NCI-H510A treated with DMSO at 0.1 percent for 48 hours (cell line): ENCODE data around the gene OR10AD1.
A peak's percentile ranks its signal among the peaks of the same experiment; 100 is the strongest.

ENCODE experiments used
- DNase-seq: peaks from one replicate; lab custom pipeline; 2025; lab: John Stamatoyannopoulos, UW

Gene OR10AD1

DNA sequence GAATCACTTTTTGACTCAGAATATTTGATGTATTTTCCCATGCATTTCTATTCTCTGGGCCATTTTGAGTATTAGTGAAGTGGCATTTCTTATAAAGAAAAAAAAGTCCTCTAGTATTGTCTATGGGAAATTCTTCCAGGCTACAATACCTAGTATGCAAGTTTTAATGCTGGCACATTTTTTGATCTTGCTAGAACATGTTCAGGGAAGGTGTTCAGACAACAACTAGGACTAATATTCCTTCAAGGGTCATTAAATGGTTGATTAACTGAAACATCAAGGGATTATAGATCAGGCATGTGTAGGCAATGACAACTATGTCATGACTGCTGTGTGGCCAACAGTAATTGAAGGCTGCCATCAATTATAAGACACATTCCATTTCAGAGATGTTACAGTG is 12.0 kb downstream of the OR10AD1 start:
- no peak for DNase-seq

DNA sequence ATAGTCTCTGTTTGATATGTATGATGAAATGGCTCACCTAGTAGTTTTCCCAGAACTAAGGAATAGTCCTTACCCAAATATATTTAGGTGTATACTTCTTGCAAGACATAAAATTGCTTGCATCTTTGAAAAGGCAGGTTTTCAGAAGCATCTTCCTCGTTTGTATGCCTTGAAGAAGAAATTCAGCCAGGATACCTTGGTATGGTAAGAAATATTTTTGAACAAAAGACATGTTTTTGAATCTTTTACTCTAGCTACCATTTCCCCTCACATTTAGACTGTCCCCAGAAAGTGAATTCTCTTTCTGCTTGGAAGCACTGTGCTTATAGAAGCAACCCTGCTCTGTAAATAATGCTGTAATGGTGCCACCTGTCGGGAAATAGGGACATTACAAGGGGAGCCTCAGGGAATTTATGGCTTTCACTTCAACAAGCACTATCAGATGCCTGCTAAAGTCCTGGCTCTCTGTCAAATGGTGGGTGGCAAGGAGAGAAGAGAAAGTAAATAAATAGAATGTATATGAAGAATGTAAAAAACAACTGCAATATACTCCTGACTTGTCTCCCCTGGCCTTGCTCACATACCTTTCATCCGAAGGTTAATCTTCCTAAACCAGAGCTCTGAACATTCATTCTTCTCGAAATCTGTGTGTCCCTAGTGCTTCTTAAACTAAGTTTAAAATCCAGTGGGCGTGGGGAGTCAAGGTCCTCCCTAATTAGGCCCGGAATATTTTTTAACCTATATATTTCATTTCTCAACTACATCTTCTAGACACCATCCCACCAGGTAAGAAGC is 13.6 kb downstream of the OR10AD1 start:
- peak; percentile 60 for DNase-seq

DNA sequence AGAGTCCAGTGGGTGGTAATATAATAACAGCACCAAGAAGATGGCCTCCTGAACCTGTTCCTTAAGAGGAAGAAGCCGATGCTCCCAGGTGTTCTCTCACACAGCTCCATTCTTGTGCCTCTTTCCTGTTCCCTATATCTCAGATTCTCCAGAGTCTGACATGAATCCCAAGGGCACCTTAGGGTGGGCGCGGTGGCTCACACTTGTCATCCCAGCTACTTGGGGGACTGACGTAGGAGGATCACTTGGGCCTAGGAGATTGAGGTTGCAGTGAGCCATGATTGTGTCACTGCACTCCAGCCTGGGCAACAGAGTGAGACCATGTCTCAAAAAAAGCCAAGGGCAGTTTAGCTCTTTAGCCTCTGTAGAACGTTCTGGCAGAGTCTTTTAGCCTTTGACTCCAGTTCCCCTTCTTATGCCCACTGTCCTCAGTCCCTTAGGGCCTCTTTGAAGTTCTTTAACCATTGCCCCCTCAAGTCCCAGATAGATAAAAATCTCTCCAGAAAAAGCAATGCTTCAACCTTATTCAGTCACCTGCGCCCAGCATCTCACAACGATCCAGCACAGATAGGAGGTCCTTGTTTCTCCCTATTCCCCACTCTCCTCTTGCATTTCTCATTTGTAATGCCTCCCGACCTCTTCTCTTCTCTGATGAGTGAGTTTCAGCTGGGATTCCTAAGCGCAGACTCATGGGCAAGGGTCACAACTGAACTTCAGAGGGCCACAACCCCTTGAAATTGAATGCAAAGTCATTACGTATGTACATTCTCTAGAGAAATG is 15.0 kb downstream of the OR10AD1 start:
- DNase-seq: no peak

DNA sequence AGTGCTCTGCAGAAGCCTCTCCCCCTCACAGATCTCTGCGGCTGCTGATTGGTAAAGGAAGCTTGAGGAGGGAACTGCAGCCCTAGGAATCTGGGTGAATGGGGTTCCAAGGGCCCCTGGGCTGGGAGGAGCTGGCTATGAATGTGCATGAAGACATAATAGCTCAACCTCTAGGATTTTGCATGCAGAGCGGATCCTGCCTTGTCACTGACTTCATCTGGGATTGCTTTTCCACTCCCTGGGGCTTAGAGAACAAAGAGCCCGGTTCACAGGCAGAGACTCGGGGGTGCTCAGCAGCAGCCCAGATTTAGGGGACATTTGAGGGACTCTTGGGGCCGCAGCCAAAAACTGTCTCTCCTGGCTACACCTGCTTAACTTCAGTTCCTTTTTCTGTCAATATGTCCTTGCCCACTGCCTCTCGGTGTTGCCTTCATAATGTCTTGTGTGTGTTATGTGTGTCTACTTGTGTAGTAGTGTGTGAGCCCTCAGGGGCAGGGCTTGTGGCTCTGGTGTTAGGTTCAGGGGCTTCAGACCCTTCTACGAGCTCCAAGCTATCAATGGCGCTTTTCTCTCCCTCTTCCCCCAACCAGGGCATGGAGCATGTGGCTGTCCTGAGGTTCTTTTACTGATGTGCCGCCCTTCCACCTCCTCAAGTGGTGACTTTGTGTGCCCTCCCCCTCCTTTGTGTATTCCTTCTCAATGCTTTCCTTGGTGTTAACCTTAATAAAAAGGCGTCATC is 17.7 kb downstream of the OR10AD1 start:
- DNase-seq: no peak

DNA sequence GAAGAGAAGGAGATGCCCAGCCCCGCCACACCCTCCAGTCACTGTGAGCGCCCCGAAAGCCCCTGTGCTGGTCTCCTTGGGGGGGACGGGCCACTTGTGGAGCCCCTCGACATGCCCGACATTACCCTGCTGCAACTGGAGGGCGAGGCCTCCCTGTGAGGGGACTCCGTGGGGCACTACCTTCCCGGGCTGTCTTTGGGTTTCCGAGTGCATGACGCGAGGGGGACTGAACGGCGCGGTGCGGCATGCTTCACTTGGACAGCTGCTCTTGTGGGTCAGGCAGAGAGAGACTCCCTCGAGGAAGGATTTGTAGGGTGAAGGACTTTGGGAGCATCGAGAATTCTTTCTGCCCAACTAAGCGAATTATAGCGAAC is 18.6 kb downstream of the OR10AD1 start:
- no peak for DNase-seq

DNA sequence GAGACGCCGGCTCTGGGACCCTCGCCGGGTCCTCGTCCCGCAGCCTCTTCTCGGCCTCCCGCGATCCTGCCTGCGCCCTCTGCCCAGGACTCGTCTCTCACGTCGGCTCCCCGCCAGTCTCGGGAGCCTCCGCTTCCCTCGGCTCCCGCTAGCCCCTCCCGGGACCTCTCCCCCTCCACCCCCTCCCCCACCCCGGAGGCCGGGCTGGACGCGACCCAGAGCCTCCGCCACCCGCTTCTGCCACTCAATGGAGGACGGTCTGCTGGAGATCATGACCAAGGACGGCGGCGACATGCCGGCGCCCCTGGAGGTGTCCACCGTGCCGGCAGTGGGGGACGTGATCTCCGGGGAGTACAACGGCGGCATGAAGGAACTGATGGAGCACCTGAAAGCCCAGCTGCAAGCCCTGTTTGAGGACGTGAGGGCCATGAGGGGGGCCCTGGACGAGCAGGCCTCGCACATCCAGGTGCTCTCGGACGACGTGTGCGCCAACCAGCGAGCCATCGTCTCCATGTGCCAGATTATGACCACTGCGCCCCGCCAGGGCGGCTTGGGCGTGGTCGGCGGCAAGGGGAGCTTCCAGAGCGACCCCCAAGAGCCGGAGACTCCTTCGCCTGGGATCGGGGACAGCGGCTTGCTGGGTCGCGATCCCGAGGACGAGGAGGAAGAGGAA is 19.1 kb downstream of the OR10AD1 start:
- no peak for DNase-seq

DNA sequence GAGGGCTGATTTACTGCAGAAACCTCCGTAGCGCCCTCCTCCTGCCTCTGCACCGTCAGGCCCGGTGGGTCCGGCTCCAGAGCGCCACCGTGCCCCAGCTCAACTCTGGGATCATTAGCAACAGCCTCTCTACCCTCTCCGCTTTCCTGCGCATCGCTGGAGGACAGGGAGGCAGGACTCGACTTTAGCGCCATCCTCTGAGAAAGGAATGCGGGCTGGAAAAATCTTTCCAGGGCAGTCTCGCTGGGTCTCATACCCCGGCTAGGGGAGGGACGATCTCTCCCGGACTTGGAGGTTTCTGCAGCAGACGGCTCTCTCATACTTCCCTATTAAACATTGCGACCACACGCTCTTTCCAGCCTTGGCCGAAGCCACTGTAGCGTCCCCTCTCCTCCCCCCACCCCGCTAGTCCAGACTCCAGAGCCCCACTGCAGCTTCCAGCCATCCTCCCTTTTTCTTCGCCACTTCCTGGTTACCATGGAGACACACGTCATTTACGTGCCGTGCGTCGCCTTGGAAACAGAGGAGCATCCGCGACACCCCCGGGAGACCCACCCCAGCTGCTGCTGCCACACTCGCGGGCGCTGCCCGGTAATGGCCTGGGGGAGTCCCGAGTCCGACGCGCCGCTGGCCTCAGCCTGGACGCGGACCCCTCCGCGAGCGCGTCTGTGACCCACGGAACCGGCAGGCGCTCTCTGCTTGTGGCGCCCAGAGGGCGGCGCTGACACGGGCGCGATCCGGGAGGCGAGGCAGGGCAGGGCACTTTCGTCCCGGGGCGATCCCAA is 19.8 kb downstream of the OR10AD1 start, which contains the start of gene CCDC184:
Gene CCDC184, plus strand, starts transcription at position 554 of the 785 bp plus-strand sequence. CDS start 479 bp downstream, outside the sequence.
- peak; percentile 58 for DNase-seq

DNA sequence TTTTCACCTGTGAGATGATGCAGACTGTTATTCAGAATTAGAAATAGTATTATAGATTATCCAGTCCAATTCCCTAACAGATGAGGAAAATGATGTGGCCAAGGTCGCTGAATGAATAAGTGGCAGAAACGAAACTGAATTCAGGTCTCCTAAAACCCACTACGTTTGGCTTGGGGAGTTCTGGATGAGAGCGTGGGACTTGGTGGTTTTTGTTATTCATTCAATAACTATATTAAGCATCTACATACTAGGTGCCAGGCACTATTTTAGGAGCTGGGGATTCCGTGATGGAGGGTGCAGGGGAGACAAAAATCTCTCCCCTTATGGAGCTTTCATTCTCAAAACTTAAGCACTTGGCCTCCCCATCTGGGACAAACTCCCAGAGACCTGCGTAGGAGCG is 20.5 kb downstream of the OR10AD1 start:
- DNase-seq: no peak

DNA sequence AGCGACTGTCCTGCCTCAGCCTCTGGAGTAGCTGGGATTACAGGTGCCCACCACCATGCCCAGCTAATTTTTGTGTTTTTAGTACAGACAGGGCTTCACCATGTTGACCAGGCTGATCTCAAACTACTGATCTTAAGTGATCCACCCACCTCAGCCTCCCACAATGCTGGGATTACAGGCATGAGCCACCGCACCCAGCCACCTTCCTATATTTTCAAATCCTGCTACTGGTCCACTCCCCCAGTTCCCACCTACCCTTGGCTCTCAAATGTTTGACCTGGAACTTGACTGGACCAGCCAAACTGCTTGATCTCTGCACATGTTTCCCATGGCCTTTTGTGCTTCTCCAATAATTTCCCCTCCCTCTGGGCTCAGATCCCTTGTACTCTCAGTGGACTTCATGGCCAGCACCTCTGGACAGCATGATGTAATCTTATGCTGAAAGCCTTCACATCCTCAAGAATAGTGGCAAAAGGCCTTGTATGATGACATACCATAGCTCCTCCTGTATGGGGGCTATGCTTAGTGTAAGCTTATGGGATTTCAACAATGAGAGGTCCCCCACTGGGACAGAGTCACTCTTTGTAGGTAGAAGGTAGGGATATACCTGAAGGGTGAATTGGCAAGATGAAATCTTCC is 22.1 kb downstream of the OR10AD1 start:
- DNase-seq: no peak

DNA sequence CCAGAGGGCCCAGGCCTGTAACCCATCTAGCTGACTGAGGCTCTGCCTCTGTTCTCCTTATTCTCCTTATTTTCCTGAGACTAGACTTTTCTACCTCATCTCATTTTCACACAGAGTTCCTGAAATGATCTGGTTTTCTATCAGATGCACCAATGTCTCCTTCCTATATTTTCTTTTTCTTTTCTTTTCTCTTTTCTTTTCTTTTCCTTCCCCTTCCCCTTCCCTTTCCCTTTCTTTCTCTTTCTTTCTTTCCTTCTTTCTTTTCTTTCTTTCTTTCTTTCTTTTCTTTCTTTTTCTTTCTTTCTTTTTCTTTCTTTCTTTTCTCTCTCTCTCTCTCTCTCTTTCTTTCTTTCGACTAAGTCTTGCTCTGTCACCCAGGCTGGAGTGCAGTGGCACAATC is 22.7 kb downstream of the OR10AD1 start:
- no peak for DNase-seq

DNA sequence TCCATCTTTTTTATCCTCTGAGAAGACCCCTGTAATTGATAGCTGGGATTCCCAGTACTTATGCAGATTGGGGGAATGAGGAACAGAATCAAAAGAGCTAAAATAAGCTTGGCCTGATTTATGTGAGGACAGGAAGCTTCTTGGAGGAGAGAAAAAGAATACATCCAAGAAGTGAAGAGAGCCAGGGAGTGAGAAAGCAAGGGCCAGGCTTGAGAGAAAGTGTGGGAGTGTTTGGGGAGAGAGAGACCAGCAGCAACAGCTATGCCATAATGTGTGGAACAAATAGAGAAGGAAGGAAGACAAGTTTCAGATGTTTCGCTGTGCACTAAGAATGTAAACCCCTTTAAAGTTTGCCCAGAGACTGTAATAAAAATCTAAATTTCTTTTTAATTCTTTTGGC is 23.6 kb downstream of the OR10AD1 start:
- no peak for DNase-seq

DNA sequence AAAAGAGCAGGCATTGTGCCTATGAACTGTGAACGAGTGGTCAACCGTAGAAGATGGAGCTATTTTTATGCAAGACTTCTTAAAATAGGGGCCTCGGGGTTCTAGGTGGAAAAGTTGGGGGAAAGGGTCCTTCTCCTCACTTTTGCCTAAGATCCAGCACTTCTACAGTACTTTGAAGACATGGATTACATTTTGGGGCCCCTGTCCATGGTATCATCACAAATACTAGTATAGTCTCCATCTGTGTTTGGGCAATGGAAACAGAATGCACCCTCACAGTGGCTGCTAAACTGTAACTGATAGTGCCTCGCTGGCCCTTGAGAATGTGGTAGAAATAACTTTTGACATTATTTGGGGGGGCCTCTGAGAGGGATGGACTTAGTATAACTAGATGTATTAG is 25.1 kb downstream of the OR10AD1 start:
- DNase-seq: no peak

DNA sequence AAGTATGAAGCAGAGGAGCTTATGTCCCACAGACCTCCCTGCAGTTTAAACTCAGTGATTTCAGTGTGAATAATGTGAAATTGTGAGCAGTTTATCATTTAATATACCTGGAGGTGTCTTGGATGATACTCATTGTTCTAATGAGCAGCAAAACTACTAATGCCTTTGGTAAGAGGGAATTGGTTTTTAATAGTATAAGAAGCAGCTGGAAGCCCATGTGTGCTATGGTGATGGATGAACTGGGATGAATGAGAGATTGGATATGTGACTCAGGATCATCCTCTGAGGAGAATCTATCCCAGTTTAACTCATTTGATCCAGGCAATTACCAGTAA is 26.7 kb downstream of the OR10AD1 start:
- no peak for DNase-seq

DNA sequence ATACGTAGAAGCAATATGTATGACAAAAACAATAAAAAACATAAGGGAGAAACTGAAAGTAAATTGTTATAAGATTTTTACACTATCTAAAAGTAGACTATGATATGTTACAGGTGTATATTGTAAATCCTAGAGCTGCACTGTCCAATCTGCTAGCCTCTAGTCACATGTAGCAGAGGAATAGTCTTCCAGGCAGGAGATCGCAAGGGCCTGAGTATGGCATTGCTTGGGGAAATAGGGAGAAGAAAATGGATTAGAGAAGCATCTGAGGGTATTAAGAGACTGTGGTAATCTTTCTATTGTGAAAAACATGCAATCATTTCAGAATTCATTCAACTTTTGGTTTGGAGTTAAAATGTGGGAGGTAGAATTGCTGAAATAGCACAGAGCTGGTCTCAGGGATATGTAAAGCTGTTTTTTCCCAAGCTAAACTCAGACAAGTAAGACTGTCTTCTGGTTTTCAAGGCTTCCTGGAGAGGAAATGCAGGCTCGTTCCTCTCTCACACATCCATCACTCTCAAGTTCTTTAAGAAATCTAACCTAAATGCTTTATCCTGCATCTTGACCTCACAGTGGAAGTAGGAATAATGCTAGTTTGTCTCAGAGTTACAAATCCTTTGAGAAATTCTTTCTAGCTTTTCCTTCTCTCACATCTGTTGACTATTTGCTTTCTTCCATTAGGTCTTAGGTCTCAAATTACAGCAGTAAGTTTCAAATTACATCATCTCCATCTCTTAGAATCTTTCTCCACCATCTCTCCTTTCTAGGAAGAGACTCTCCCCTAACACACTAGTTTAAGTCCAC is 27.3 kb downstream of the OR10AD1 start:
- peak; percentile 38 for DNase-seq

DNA sequence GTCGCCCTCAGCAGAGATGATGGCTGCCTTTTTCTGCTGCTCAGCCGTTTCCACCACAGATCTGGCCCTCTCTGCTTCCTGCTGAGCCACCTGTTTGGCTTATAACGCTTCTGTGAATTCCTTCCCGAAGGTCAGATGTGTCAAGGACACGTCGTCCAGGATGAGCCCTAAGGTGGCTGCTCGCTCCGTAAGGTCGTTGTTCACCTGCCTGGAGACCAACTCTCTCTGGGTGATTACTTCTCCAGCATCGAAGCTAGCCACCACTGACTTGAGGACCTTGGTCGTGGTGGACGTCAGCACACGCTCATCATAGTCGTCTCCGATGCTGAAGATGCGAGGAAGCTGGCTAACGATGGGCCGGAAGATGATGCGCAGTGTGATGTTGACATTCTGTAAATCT is 34.1 kb downstream of the OR10AD1 start:
- DNase-seq: no peak

DNA sequence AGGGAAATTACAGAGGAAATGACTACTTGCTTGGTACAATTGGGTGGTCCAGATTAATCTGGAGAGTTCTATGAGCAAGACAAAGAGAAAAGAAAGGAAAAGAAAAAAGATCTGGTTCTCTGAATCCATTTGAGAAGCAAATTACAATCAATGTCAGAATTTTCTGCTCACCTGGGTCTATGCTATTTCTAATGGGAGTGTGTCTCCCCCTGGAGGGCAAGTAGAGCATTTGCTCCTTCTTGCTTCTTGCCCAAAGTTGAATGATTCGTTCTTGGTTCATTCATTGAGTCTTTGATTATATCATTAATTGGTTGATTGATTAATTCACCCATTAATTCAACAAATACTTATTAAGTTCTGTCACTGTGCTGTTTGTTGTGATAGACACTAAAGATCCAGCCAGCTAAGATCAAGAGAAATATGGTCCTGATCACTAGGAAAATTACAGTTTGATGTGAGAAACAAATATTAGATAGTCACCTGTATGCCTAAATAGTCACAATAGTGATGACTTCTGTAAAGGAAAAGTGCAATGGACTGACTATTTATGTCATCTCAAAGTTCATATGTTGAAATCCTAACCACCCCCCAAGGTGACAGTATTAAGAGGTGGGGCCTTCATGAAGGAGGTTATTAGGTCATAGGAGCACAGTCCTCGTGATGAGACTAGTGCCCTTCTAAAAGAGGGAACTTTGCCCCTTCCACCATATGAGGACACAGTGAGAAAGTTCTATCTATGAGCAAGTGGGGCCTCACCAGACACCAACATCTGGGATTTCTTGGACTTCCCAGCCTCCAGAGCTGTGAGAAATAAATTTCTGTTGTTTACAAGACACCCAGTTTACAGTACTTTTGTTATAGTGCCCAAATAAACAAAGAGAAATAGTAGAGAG is 37.8 kb downstream of the OR10AD1 start:
- peak; percentile 40 for DNase-seq

DNA sequence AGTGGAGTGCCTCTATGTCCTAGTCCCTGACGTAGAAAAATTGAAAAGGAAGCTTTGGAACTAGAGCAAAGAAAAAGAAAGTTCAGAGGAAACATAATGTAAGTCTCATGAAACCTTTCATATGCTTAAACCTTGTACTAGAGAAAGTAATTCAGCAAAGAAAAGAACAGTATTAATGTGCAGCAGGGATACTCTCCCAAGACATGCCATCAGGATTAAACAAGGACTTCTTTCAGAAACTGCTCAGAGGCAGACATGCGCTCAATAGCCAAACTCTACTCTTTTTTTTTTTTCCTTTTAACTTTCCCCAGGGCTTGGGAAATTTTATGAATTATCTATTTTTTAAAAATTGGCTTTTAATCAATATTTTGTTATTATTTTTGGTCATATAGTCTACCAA is 38.6 kb downstream of the OR10AD1 start:
- no peak for DNase-seq

DNA sequence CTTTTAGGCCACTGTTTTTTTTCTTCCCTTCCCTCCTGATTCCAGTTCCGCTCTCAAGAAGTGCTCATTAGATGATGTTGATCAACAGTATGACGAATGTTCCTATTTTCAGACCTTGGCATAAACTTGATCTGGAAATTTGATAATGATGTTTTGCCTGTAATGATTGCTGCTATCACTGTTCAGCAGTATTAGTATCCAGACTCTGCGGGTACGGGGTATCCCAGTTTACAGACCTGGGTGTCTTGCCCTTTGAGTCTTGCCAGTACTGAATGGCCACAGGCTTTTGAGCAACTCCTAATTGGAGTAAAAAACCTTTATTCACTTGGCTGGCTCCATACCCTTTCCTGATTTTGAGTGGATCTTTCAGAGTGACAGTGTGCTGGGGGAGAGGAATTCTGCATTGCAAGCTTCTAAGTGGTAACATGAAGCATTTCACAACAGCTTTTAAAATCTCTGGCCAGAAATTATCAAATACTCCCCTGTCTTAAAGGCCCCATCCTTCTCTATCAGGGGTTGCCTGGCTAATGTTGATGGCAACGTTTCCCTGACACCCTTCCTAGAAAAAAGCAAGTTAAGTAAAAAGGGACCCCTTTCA is 39.8 kb downstream of the OR10AD1 start:
- no peak for DNase-seq

DNA sequence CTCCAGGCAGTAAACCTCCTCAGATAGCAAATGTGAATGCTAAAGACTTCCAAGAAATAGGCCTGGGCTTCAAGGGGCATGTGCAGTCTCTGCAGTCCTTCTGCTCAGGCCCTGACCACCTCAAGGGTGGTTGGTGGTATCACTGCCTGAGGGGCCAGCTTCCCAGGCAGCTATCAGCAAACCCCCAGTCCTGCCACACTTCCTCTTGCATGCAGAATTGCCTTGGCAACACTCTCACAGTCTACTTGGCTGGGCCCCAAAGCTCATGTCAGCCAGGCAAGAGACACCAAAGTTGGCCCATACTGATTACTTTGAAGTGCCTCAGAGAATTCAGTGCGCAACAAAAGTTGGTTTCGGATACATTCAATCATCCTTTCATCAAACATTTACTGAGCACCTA is 42.3 kb downstream of the OR10AD1 start:
- no peak for DNase-seq
